Measurements from ENCODE around the gene SHC1.

Gene SHC1

GRCh38 chr1:155009221-155009711 is 38.7 kb upstream of the SHC1 start:
- FAIRE-seq = no peak
- no peak for DNase-seq (ENCODE audit: low spot score)

- DNase-seq (ENCODE audit: low spot score) (no peak), FAIRE-seq (no peak)
Measured at GRCh38 chr1:155008015-155008941, 37.7 kb upstream of the SHC1 start.

DNA sequence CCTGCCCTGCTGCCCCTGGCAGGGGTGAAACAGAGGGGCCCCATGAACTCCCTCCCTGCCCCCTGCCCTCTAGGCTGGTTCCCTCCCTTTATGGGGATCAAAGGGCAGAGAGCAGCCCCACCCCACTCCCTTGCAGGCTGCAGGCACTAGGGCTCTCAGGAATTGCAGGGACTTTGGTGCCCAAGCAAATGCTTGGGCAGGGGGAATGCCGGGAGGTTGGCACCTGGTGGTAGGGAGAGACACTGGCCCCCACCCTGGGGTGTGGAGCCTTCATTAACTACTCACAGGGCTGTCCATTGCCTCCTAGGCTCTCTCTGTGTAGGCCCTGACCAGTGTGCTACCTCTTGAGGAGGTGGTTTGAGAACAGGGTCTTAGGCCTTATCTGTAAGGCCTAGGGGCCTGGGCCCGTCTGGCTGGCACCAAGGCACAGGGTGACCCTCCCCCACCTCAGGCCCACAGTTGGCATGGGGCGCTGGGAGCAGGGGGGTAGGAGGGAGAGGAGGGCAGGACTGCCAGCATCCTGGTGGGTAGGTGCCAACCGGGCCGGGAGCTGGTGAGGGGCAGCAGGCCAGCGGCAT is 36.8 kb upstream of the SHC1 start:
- FAIRE-seq = no peak
- DNase-seq (ENCODE audit: low spot score) = no peak

GRCh38 chr1:155006601-155007101 is 36.1 kb upstream of the SHC1 start:
- FAIRE-seq (no peak), DNase-seq (ENCODE audit: low spot score) (no peak)

- DNase-seq (ENCODE audit: low spot score) (no peak), FAIRE-seq (no peak)
Measured at GRCh38 chr1:155005076-155006011, 34.8 kb upstream of the SHC1 start.

GRCh38 chr1:155004352-155005075 is 34.0 kb upstream of the SHC1 start:
- DNase-seq (ENCODE audit: low spot score) (no peak), FAIRE-seq (no peak)

DNA sequence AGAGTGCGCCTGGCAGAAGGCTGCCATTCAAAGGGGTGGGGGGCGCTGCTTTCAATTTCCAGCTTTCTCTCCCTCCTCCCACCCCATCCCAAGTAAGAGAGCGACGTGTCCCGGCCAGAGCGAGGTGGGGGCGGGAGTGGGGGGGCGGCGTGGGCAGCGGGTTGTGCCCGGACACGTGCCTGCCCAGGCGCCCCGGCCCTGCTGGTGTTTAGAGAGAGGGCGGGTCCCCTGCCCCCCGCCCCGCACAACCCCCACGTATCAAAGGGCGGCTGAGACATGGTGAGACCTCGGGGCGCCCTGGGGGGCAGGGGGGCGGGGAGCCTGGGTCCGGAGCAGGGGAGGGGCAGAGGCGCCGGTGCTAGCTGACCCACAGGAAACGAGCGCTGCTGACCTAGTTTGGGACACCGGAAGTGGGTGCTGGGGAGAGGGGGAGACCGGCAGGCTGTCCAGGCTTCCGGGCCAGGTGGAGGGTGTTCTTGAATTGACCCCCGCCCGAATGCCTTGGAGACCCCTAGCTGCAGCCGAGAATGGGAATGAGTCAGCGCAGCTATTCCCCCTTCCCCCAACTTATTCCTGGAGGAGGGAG is 33.3 kb upstream of the SHC1 start:
- FAIRE-seq (no peak), DNase-seq (ENCODE audit: low spot score) (peak; percentile 58)

GRCh38 chr1:155003227-155003765 is 32.7 kb upstream of the SHC1 start:
- FAIRE-seq (no peak), DNase-seq (ENCODE audit: low spot score) (no peak)

- DNase-seq (ENCODE audit: low spot score) (peak; percentile 67), FAIRE-seq (no peak)
Measured at GRCh38 chr1:155002464-155003226, 32.1 kb upstream of the SHC1 start, which contains the start of gene ZBTB7B. TSS of gene ZBTB7B (plus strand) at chr1:155002802. CDS start at chr1:155014661, 11,859 bp downstream.

DNA sequence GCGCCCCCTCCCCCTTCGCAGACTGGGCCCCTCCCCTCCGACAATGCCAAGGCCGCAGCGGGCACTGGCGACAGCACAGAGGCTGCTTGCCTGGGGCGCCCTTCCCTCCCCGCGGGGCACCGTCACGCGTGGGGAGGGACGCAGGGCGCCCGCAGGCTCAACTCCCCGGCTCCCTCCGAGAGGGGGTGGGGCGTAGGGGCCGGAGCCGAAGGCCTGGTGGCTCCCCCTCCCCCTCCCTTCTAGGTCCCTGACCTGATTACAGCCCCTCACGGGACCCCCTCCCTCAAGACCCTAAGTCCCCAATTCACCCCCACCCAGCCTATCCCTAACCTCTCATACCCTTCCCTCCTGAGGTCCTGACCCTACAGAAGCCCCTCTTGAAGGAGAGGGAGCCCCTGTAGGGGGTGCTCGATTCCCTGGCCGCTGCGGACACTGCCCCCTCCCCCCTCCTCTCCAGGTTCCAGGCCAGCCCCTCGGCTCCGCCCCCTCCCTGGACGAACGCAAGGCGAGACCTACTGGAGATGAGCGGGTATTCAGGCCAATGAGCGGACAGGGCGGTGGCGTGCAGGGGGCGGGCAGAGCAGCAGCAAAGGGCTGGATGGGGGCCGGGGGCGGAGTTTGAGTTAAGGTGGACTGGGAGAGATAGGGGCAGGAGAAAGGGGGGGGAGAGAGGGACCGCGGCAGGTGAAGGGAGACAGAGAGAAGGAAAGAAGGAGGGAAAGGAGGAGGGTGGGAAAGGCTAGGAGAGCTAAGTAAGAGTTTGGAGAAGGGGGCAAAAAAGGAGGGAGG is 31.3 kb upstream of the SHC1 start:
- DNase-seq (ENCODE audit: low spot score) (peak; percentile 99), FAIRE-seq (peak; percentile 86)

GRCh38 chr1:155001425-155001674 is 30.8 kb upstream of the SHC1 start:
- no peak for DNase-seq (ENCODE audit: low spot score)
- no peak for FAIRE-seq

DNA sequence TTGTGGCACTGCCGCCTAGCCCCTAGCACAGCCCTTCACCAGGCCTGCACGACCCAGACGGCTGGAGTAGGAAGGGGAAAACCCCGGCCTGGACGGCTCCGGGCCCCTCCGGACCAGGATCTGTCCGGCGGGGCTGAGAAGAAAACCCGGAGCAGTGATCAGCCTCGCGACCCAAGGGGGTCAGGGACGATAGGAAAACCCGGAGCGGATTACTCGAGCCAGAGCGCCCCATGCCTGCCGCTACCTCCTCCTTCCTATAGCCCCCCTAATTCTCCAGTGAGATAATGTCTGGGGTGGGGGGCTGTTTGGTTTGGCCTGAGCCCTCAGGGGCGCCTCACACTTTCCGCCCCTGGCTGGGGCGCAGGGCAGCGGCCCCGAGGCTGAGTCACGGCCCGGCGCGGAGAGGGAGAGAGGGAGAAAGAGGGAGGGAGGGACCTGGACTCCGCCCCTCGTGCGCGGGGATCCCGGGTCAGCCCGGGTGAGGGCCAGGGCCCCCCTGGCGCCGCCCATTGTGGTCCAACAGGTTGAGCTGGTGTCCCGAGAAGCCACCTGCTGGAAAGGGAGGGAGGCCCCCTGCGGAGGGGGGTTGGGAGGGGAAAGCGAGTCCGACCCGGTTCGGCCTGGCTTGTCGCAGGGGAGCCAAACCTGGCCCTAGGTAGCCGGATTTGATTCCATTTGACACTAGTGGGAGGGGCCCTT is 30.3 kb upstream of the SHC1 start:
- FAIRE-seq (no peak), DNase-seq (ENCODE audit: low spot score) (peak; percentile 86)

- no peak for FAIRE-seq
Measured at GRCh38 chr1:155000411-155000725, 29.8 kb upstream of the SHC1 start.

GRCh38 chr1:154999571-155000410 is 29.2 kb upstream of the SHC1 start:
- DNase-seq (ENCODE audit: low spot score) (no peak), FAIRE-seq (no peak)

More at GRCh38 chr1:155000411-155000725, 29.8 kb upstream of the SHC1 start:
- peak; percentile 56 for DNase-seq (ENCODE audit: low spot score)

DNA sequence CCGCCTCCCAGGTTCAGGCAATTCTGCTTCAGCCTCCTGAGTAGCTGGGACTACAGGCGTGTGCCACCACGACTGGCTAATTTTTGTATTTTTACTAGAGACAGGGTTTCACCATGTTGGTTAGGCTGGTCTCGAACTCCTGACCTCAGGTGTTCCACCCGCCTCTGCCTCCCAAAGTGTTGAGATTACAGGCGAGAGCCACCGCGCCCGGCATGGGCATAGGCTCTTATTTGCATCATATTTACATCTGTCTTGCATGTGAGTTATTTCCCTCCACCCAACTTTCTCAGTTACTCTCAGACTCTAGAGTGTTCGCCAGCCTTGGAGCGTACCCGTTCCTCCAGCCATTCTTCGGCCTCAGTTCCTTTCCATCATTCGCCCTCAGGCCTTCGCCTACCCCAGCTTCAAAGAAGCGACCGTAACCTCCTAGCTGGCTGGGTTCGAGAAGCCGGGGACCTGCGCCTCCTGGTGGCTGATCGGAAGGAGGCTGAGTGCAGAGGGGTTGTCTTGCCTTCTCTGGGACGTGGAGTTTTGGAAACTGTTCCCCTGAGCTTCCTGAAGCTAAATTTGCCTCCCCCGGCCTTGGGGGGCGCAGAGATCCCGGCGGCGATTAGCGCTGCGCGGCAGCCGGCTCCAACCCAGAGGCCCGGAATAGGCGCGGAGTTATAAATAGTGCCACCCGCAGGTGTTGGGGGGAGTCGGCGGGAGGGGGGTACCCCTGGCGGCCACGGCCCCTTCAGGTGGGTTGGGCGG is 28.4 kb upstream of the SHC1 start:
- DNase-seq (ENCODE audit: low spot score) = peak; percentile 67
- no peak for FAIRE-seq

- FAIRE-seq (no peak), DNase-seq (ENCODE audit: low spot score) (no peak)
Measured at GRCh38 chr1:154998201-154998780, 27.7 kb upstream of the SHC1 start.

Measured in urothelium cell line (cell line).